ENCODE measurements around the gene TBKBP1. TPM values are rescaled to one million over a fixed set of nuclear protein-coding genes. Genes with fewer than 3 reads are reported as not detected.
"Not testable (repeated sequence)": the region's sequence is repeated elsewhere in the genome, so short reads cannot be mapped to it uniquely, and the experiment has no call there.

TBKBP1 gene
- total and polyA plus RNA-seq, 9 donors: 6.0 to 28.8 (median 22.8) TPM

- Histone ChIP-seq H3K36me3 (no peaks in the 10 kb centered on the region), H3K4me3 (no peak overlapping the region), H3K4me1 (ENCODE audit: insufficient read depth) (no peaks in the 10 kb centered on the region), H3K27me3 (no peaks in the 10 kb centered on the region), H3K27ac (no peak overlapping the region), H3K9me3 (no peaks in the 10 kb centered on the region)
- intact Hi-C loops (cut with DNase I): no loop called here
- DNase-seq: no peak
- TF ChIP-seq POLR2A (IDR thresholded peaks at IDR 0.05) (no peak), EP300 (IDR thresholded peaks at IDR 0.05) (no peak), CTCF (IDR thresholded peaks at IDR 0.05) (no peak)
- 91 to 98% (median 95%) methylated on average over 2 of the region's 2 CpGs for WGBS, 3 donors
These were observed 18.4 kb upstream of the TBKBP1 start for GRCh38 chr17:47675380-47676198.

- H3K4me3 ChIP-seq: no peak overlapping the region
- H3K9me3 ChIP-seq: no peaks in the 10 kb centered on the region
- 86 to 89% (median 88%) methylated on average over 4 of the region's 4 CpGs for WGBS, 3 donors
- H3K27me3 ChIP-seq: no peaks in the 10 kb centered on the region
- intact Hi-C loops (cut with DNase I): no loop called here
- H3K36me3 ChIP-seq: no peaks in the 10 kb centered on the region
- TF ChIP-seq EP300 (IDR thresholded peaks at IDR 0.05): no peak
- TF ChIP-seq CTCF (IDR thresholded peaks at IDR 0.05): no peak
- no peak for TF ChIP-seq POLR2A (IDR thresholded peaks at IDR 0.05)
- no peak for DNase-seq
- no peaks in the 10 kb centered on the region for H3K4me1 ChIP-seq (ENCODE audit: insufficient read depth)
- no peak overlapping the region for H3K27ac ChIP-seq
These were observed 17.8 kb upstream of the TBKBP1 start for GRCh38 chr17:47676199-47676472.

- TF ChIP-seq POLR2A (IDR thresholded peaks at IDR 0.05): no peak
- H3K4me3 ChIP-seq: no peak overlapping the region
- H3K27ac ChIP-seq: no peak overlapping the region
- H3K4me1 ChIP-seq (ENCODE audit: insufficient read depth): no peaks in the 10 kb centered on the region
- 66 to 76% (median 70%) methylated on average over 7 of the region's 7 CpGs for WGBS, 3 donors
- no peak for DNase-seq
- no peaks in the 10 kb centered on the region for H3K9me3 ChIP-seq
- intact Hi-C loops (cut with DNase I): no loop called here
- no peaks in the 10 kb centered on the region for H3K36me3 ChIP-seq
- H3K27me3 ChIP-seq: no peaks in the 10 kb centered on the region
These were observed 17.3 kb upstream of the TBKBP1 start for GRCh38 chr17:47676510-47677165.

- WGBS, 3 donors: 76 to 82% (median 77%) methylated on average over 7 of the region's 7 CpGs
- DNase-seq: no peak
- H3K27ac ChIP-seq: no peak overlapping the region
- no peaks in the 10 kb centered on the region for H3K36me3 ChIP-seq
- no peak for TF ChIP-seq EP300 (IDR thresholded peaks at IDR 0.05)
- no peak for TF ChIP-seq POLR2A (IDR thresholded peaks at IDR 0.05)
- no peak for TF ChIP-seq CTCF (IDR thresholded peaks at IDR 0.05)
- no peak overlapping the region for H3K4me3 ChIP-seq
- intact Hi-C loops (cut with DNase I): no loop called here
- no peaks in the 10 kb centered on the region for H3K9me3 ChIP-seq
- no peaks in the 10 kb centered on the region for H3K4me1 ChIP-seq (ENCODE audit: insufficient read depth)
- no peaks in the 10 kb centered on the region for H3K27me3 ChIP-seq
These were observed 15.8 kb upstream of the TBKBP1 start for GRCh38 chr17:47678196-47678595.

- H3K27me3 ChIP-seq: no peaks in the 10 kb centered on the region
- peaks cover 1% of the 10 kb centered on the region for H3K4me1 ChIP-seq (ENCODE audit: insufficient read depth)
- H3K36me3 ChIP-seq: no peaks in the 10 kb centered on the region
- no peaks in the 10 kb centered on the region for H3K9me3 ChIP-seq
- DNase-seq: no peak
- 78 to 82% (median 81%) methylated on average over 2 of the region's 2 CpGs for WGBS, 3 donors
- no peak overlapping the region for H3K4me3 ChIP-seq
- intact Hi-C loops (cut with DNase I): no loop called here
- no peak overlapping the region for H3K27ac ChIP-seq
- TF ChIP-seq POLR2A (IDR thresholded peaks at IDR 0.05) (no peak), EP300 (IDR thresholded peaks at IDR 0.05) (no peak), CTCF (IDR thresholded peaks at IDR 0.05) (no peak)
These were observed 11.8 kb upstream of the TBKBP1 start for GRCh38 chr17:47682138-47682537.

GRCh38 chr17:47682727-47683126 lies 11.2 kb upstream of the TBKBP1 start:
- intact Hi-C loops (cut with DNase I); H3K27ac ChIP-seq; H3K36me3 ChIP-seq; H3K9me3 ChIP-seq; H3K4me3 ChIP-seq; H3K4me1 ChIP-seq (ENCODE audit: insufficient read depth); DNase-seq; H3K27me3 ChIP-seq: not testable (repeated sequence)
- 51 to 57% (median 53%) methylated on average over 4 of the region's 4 CpGs for WGBS, 3 donors

All from ovary (tissue), 9 donors.